Effector memory CD4-positive, alpha-beta T cell (primary cell): Measurements from ENCODE around the gene MTNR1A.

Experiments used
- DNase-seq, 3 donors: peaks; one replicate each; pipeline ENCODE4 v3.0.0-alpha.2; 2020
- H3K27ac ChIP-seq: 2 replicates; pipeline ENCODE4 v1.7.0; 2013; ENCODE audit warnings: mild to moderate bottlenecking, low read length, moderate library complexity; ENCODE audit not compliant: insufficient read depth, poor library complexity, severe bottlenecking
- H3K27me3 ChIP-seq: replicated peaks from 2 replicates; pipeline ENCODE4 v1.7.0; 2013; ENCODE audit warnings: mild to moderate bottlenecking, low read length; ENCODE audit not compliant: insufficient read depth, control insufficient read depth, poor library complexity, severe bottlenecking
- H3K36me3 ChIP-seq: 2 replicates; pipeline ENCODE4 v1.7.0; 2013; ENCODE audit warnings: mild to moderate bottlenecking, low read length, moderate library complexity; ENCODE audit not compliant: control insufficient read depth, insufficient read depth
- H3K4me1 ChIP-seq: 2 replicates; pipeline ENCODE4 v1.7.0; 2013; ENCODE audit warnings: low read length, mild to moderate bottlenecking; ENCODE audit not compliant: control insufficient read depth, insufficient read depth, poor library complexity, severe bottlenecking
- H3K4me3 ChIP-seq: 2 replicates; pipeline ENCODE4 v1.7.0; 2013; ENCODE audit warnings: low read length, low read depth, mild to moderate bottlenecking; ENCODE audit not compliant: insufficient read depth, poor library complexity, severe bottlenecking
- H3K9me3 ChIP-seq: 2 replicates; pipeline ENCODE4 v1.7.0; 2013; ENCODE audit warnings: mild to moderate bottlenecking, low read length, moderate library complexity; ENCODE audit not compliant: control insufficient read depth

MTNR1A gene

DNA sequence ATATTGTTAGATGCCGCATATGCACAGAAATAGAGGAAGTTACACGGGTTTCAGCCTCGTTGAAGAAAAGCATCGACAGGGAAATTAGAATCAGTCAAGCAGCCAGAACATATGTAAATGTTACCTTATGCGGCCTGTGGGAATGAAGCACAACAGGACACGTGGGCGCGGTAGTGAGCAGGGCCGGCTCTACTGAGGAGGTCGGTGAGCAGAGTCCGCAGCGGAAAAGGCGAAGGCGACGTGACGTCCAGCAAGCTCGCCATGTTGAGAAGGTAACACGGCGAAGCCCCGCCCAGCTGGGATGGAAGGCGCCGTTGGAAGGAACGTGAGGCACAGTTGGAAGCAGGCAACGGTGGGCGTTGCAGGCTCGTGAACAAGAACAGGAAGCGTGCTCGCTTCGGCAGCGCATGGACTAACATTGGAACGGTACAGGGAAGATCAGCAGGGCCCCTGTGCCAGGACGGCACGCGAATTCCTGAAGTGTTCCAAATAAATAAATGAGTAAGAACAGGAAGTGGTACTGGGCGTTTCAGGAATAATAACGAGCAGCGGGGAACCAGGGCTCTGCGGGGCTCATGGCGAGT lies 54.6 kb downstream of the MTNR1A start:
- H3K36me3 ChIP-seq, result no peaks in the 10 kb centered on the region
- DNase-seq, result no peak
- no peaks in the 10 kb centered on the region for H3K4me1 ChIP-seq

GRCh38 chr4:186499467-186499866 lies 55.9 kb downstream of the MTNR1A start:
- Histone ChIP-seq H3K27ac (no peak overlapping the region), H3K4me1 (no peaks in the 10 kb centered on the region), H3K4me3 (no peak overlapping the region), H3K36me3 (no peaks in the 10 kb centered on the region), H3K27me3 (no peaks in the 10 kb centered on the region), H3K9me3 (no peaks in the 10 kb centered on the region)
- DNase-seq, result no peak

More for the DNA sequence above, 54.6 kb downstream of the MTNR1A start:
- no peaks in the 10 kb centered on the region for H3K27me3 ChIP-seq
- H3K4me3 ChIP-seq, result no peak overlapping the region
- no peak overlapping the region for H3K27ac ChIP-seq
- H3K9me3 ChIP-seq, result no peaks in the 10 kb centered on the region

- H3K4me3 ChIP-seq, result no peak overlapping the region
- H3K27me3 ChIP-seq, result no peaks in the 10 kb centered on the region
- no peak overlapping the region for H3K27ac ChIP-seq
- no peaks in the 10 kb centered on the region for H3K36me3 ChIP-seq
- no peak for DNase-seq
- no peaks in the 10 kb centered on the region for H3K9me3 ChIP-seq
- no peaks in the 10 kb centered on the region for H3K4me1 ChIP-seq
Measured at GRCh38 chr4:186497043-186497442, 58.3 kb downstream of the MTNR1A start.

DNA sequence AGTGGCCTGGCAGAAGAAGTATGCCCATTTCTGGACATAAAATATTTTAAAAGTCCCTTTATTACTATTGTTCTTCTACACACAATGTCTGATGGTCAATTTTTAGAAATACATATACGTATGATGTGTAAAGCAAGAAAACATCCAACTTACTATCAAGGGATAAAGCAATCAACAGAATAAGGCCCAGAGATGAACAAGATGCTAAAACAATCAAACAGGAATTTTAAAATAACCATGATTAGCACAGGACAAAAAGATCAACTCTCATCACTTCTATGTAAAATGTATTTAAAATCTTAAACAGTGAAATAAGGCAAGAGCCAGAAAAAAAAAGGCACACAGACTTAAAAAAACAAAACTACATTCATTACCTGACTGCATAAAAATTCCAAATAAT lies 60.9 kb downstream of the MTNR1A start:
- Histone ChIP-seq H3K27ac (no peak overlapping the region), H3K9me3 (no peaks in the 10 kb centered on the region), H3K36me3 (no peaks in the 10 kb centered on the region), H3K27me3 (no peaks in the 10 kb centered on the region), H3K4me1 (no peaks in the 10 kb centered on the region), H3K4me3 (no peak overlapping the region)
- no peak for DNase-seq

DNA sequence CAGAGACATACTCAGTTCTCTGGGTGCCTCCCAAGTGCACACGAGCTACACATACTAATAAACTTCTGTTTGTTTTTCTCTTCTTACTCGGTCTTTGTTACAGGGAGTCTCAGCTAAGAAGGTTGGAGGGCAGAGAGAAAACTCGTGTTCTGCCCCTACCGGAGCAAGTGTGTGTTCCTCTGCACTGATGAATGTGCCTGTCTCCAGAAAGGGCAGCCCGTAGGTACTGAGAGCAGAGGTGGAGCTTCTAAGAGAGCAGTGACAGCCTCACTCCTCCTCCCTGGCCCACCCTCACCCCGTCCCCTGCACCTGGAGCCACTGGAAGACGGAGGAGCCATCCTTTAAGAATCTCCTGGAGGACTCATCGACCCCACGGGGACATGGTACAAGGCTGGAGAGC lies 67.6 kb downstream of the MTNR1A start:
- Histone ChIP-seq H3K4me1 (no peaks in the 10 kb centered on the region), H3K27ac (no peak overlapping the region), H3K9me3 (no peaks in the 10 kb centered on the region), H3K36me3 (no peaks in the 10 kb centered on the region), H3K27me3 (no peaks in the 10 kb centered on the region), H3K4me3 (no peak overlapping the region)
- DNase-seq, result no peak

- Histone ChIP-seq H3K27ac (no peak overlapping the region), H3K9me3 (no peaks in the 10 kb centered on the region), H3K4me1 (no peaks in the 10 kb centered on the region), H3K27me3 (no peaks in the 10 kb centered on the region), H3K36me3 (no peaks in the 10 kb centered on the region), H3K4me3 (no peak overlapping the region)
- DNase-seq, result no peak
Measured at GRCh38 chr4:186486172-186486571, 69.2 kb downstream of the MTNR1A start.

DNA sequence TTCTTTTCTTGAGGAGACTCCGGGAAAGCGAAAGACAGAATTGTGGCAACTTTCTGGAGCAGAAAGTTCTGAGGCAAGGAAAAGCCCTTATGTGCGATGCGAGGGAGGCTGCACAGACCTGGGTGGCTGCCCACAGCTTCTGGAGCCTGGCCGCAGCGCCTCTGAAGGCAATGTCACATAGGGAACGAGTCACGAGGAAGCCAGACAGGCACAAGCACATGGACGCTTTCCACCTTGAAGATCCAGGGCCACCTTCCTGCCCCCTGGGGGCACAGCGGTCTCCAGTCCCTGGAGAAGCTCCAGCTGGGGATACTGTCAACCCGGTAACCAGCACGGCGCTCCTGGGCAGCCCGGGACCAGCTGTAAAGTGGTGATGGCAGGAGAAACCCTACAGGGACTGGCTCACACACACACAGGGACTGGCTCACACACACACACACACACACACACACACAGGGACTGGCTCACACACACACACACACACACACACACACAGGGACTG lies 69.8 kb downstream of the MTNR1A start:
- Histone ChIP-seq H3K27me3 (no peaks in the 10 kb centered on the region), H3K4me3 (no peak overlapping the region), H3K36me3 (no peaks in the 10 kb centered on the region), H3K27ac (no peak overlapping the region), H3K4me1 (no peaks in the 10 kb centered on the region), H3K9me3 (no peaks in the 10 kb centered on the region)
- no peak for DNase-seq

GRCh38 chr4:186485150-186485549 lies 70.2 kb downstream of the MTNR1A start:
- no peaks in the 10 kb centered on the region for H3K27me3 ChIP-seq
- H3K4me1 ChIP-seq, result no peaks in the 10 kb centered on the region
- no peak overlapping the region for H3K27ac ChIP-seq
- H3K4me3 ChIP-seq, result no peak overlapping the region
- H3K36me3 ChIP-seq, result no peaks in the 10 kb centered on the region
- H3K9me3 ChIP-seq, result no peaks in the 10 kb centered on the region
- no peak for DNase-seq

GRCh38 chr4:186483656-186484055 lies 71.7 kb downstream of the MTNR1A start:
- Histone ChIP-seq H3K27me3 (no peaks in the 10 kb centered on the region), H3K9me3 (no peaks in the 10 kb centered on the region), H3K4me1 (no peaks in the 10 kb centered on the region), H3K27ac (no peak overlapping the region), H3K4me3 (no peak overlapping the region), H3K36me3 (no peaks in the 10 kb centered on the region)
- DNase-seq, result no peak
